Esophagus muscularis mucosa (tissue), 4 donors: Measurements from ENCODE around the gene GET4. TPM values are rescaled to one million over a fixed set of nuclear protein-coding genes. Genes with fewer than 3 reads are reported as not detected.

Source experiments
- DNase-seq: peaks from one replicate; pipeline ENCODE4 v3.0.0-alpha.2; 2017; ENCODE audit errors: extremely low spot score
- H3K27ac ChIP-seq, 4 donors: fragments of 200-600 bp; sonication (generic); replicated peaks in 1 of 4; 1 replicate in 3 of 4; 2 replicates in 1 of 4; pipeline ENCODE4 v1.5.1; 2016 to 2019; ENCODE audit warnings: mild to moderate bottlenecking in 1 of 4
- H3K27me3 ChIP-seq, 4 donors: fragments of 200-600 bp; sonication (generic); one replicate each; pipeline versions ENCODE4 v1.5.1 to v1.6.0; 2016 to 2019
- H3K36me3 ChIP-seq, 4 donors: fragments of 200-600 bp; sonication (generic); one replicate each; pipeline ENCODE4 v1.5.1; 2016 to 2019
- H3K4me1 ChIP-seq, 4 donors: fragments of 200-600 bp; sonication (generic); one replicate each; pipeline ENCODE4 v1.5.1; 2016 to 2019
- H3K4me3 ChIP-seq, 4 donors: fragments of 200-600 bp; sonication (generic); 1 replicate in 2 of 4; 2 replicates in 2 of 4; pipeline ENCODE4 v1.5.1; 2016 to 2019; ENCODE audit warnings: mild to moderate bottlenecking in 4 of 4, moderate library complexity in 1 of 4
- H3K9me3 ChIP-seq, 4 donors: fragments of 200-600 bp; sonication (generic); 1 replicate in 3 of 4; 2 replicates in 1 of 4; pipeline ENCODE4 v1.5.1; 2016 to 2019
- EP300 ChIP-seq: sonication (generic); formaldehyde crosslinking; IDR thresholded peaks from one replicate; pipeline ENCODE4 v1.6.1; 2017; ENCODE audit warnings: antibody characterized with exemption
- POLR2A ChIP-seq: fragments of 450-650 bp; IDR thresholded peaks from one replicate; pipeline ENCODE4 v1.6.1; 2017; ENCODE audit warnings: antibody characterized with exemption, moderate library complexity, mild to moderate bottlenecking, low read depth
- POLR2AphosphoS5 ChIP-seq, 2 donors: sonication (generic); formaldehyde crosslinking; IDR thresholded peaks; one replicate each; pipeline ENCODE4 v1.6.1; 2017; ENCODE audit warnings: antibody characterized with exemption in 2 of 2
- WGBS: methylation state at CpG from one replicate; pipeline ENCODE4 v1.1.5; 2018; 5-methylcytosine and 5-hydroxymethylcytosine counted together
- intact Hi-C: fragments of 100-400 bp; cut with DNase I; formaldehyde crosslinking; loops from one replicate; pipeline ENCODE4 v1.15.1; 2023
- total RNA-seq, 4 donors: library from RNA; depleted of rRNA; stranded (reverse); fragments of >200 nt; gene quantifications; one replicate each; pipeline versions ENCODE4 v1.1.0 to v1.2.1, GENCODE V29; 2016
- TF ChIP-seq, protein P1 (sequence below), 3 experiments: fragments of 200-600 bp in 2 of 3; fragments of 450-650 bp in 1 of 3; sonication (generic) in 2 of 3; IDR thresholded peaks; one replicate each; pipeline ENCODE4 v1.5.1; 2017 to 2019; ENCODE audit warnings: antibody characterized with exemption in 3 of 3, mild to moderate bottlenecking in 2 of 3, moderate library complexity in 1 of 3

GET4 gene
- total RNA-seq, 4 donors from 2014 or later: 24.7 to 41.3 (median 35.2) TPM

DNA sequence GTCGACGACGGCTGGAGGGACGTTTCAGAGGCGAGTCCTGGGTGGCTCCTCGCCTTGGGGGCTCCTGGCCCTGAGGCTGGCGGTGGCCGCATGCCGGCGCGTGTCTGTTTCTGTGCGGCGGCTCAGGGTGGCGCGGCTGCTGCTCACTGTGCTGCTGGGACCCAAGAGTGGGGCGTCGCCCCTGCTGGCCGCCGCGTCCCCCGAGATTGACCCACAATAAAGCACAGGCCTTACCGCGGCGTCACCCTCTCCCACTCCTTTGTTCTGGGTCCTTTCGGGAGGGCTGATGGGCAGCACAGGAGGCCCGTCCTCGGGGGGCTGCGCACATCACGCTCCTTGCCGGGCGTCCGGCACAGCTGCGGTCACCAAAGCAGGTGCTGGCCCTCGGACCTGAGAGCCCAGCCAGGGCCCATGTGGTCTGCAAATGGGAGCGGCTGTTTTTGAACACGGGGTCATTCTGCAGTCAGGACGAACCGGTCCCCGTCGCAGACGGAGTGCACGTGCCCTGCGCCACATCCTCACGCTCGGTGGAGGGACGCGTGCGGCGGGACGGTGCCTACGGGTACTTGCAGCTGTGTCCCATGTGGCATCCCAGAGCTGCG, 19.2 kb downstream of the GET4 start:
- 97% methylated on average over 18 of the region's 52 CpGs for WGBS
- no peak for DNase-seq
- Histone ChIP-seq H3K4me3 (no peak overlapping the region), H3K4me1 (peaks cover 0 to 16% (median 14%) of the 10 kb centered on the region in 4 donors), H3K27ac (no peak overlapping the region), H3K36me3 (peaks cover 52 to 100% (median 84%) of the 10 kb centered on the region in 4 donors), H3K27me3 (no peaks in the 10 kb centered on the region), H3K9me3 (no peaks in the 10 kb centered on the region)
- TF ChIP-seq EP300 (no peak), POLR2AphosphoS5 (IDR thresholded peaks at IDR 0.05) (no peak), POLR2A (no peak)
- TF ChIP-seq, protein P1, sequence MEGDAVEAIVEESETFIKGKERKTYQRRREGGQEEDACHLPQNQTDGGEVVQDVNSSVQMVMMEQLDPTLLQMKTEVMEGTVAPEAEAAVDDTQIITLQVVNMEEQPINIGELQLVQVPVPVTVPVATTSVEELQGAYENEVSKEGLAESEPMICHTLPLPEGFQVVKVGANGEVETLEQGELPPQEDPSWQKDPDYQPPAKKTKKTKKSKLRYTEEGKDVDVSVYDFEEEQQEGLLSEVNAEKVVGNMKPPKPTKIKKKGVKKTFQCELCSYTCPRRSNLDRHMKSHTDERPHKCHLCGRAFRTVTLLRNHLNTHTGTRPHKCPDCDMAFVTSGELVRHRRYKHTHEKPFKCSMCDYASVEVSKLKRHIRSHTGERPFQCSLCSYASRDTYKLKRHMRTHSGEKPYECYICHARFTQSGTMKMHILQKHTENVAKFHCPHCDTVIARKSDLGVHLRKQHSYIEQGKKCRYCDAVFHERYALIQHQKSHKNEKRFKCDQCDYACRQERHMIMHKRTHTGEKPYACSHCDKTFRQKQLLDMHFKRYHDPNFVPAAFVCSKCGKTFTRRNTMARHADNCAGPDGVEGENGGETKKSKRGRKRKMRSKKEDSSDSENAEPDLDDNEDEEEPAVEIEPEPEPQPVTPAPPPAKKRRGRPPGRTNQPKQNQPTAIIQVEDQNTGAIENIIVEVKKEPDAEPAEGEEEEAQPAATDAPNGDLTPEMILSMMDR (IDR thresholded peaks at IDR 0.05): no peak
- intact Hi-C loops: no loop called here

- Histone ChIP-seq H3K27ac (no peak overlapping the region), H3K9me3 (no peaks in the 10 kb centered on the region), H3K4me3 (no peak overlapping the region), H3K4me1 (peaks cover 7 to 25% (median 22%) of the 10 kb centered on the region in 4 donors), H3K36me3 (peaks cover 42 to 93% (median 74%) of the 10 kb centered on the region in 4 donors), H3K27me3 (no peaks in the 10 kb centered on the region)
- TF ChIP-seq, protein P1 (IDR thresholded peaks at IDR 0.05): no peak
- intact Hi-C loops: no loop called here
- no peak for DNase-seq
- WGBS: 92% methylated on average over 33 of the region's 42 CpGs
These were observed 20.2 kb downstream of the GET4 start for GRCh38 chr7:896346-897075.

- DNase-seq: no peak
- peaks cover 7 to 30% (median 27%) of the 10 kb centered on the region in 4 donors for H3K4me1 ChIP-seq
- TF ChIP-seq, protein P1 (IDR thresholded peaks at IDR 0.05): no peak
- TF ChIP-seq EP300: no peak
- no peak for TF ChIP-seq POLR2A
- no peak for TF ChIP-seq POLR2AphosphoS5 (IDR thresholded peaks at IDR 0.05)
- peaks cover 37 to 87% (median 68%) of the 10 kb centered on the region in 4 donors for H3K36me3 ChIP-seq
- intact Hi-C loops: no loop called here
- H3K27me3 ChIP-seq: no peaks in the 10 kb centered on the region
- H3K4me3 ChIP-seq: no peak overlapping the region
- whole genome bisulfite sequencing: 86% methylated on average over 7 of the region's 14 CpGs
- peak overlapping the region in 2 of 4 donors; percentile 47 to 51 for H3K27ac ChIP-seq
- no peaks in the 10 kb centered on the region for H3K9me3 ChIP-seq
These were observed 20.7 kb downstream of the GET4 start for GRCh38 chr7:897086-897485.

DNA sequence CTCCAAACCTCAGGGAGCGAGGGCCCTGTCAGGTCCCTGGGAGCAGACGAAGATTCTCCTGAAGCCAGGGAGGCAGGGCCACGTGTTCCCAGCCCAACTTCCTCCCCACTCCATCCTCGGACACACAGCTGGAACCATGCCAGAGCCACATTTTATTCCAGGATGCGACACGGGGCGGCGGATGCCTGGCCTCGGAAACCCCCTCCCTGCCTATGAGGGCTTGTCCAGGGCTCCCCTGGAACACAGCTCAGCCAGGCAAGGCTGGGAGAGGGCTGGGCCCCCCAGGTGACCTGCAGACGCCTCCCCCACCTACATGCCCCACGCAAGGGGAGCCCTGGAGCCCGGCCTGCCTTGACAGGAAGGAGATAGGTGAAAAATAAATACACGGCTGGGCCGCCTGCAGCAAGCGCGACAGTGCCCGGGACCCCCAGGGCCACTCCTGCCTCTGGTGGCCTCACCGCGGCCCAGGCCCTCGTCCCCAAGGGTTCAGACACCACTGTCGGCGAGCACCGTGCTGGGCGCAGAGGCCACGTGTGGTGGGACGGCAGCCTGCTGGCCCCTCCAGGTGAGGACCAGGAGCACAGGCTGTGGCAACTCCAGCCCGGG, 21.5 kb downstream of the GET4 start:
- peaks cover 35 to 79% (median 61%) of the 10 kb centered on the region in 4 donors for H3K36me3 ChIP-seq
- peaks cover 7 to 30% (median 27%) of the 10 kb centered on the region in 4 donors for H3K4me1 ChIP-seq
- H3K9me3 ChIP-seq: no peaks in the 10 kb centered on the region
- WGBS: 55% methylated on average over 4 of the region's 27 CpGs
- H3K4me3 ChIP-seq: no peak overlapping the region
- peak overlapping the region; percentile 24 to 51 (median 46) for H3K27ac ChIP-seq
- TF ChIP-seq EP300: no peak
- TF ChIP-seq POLR2AphosphoS5 (IDR thresholded peaks at IDR 0.05): peak; percentile 26 to 46
- TF ChIP-seq, protein P1 (IDR thresholded peaks at IDR 0.05): no peak
- TF ChIP-seq POLR2A: no peak
- no peak for DNase-seq
- no peaks in the 10 kb centered on the region for H3K27me3 ChIP-seq
- intact Hi-C loops: no loop called here
